ENCODE results near the gene HYAL2. TPM values are rescaled to one million over a fixed set of nuclear protein-coding genes. Genes with fewer than 3 reads are reported as not detected.

HYAL2 gene
- total and polyA plus RNA-seq, 2 of the 8 experiments (the other 6 are each of a cell fraction or from before 2014, with no cell fraction given), result 51.9 to 176 TPM

DNA sequence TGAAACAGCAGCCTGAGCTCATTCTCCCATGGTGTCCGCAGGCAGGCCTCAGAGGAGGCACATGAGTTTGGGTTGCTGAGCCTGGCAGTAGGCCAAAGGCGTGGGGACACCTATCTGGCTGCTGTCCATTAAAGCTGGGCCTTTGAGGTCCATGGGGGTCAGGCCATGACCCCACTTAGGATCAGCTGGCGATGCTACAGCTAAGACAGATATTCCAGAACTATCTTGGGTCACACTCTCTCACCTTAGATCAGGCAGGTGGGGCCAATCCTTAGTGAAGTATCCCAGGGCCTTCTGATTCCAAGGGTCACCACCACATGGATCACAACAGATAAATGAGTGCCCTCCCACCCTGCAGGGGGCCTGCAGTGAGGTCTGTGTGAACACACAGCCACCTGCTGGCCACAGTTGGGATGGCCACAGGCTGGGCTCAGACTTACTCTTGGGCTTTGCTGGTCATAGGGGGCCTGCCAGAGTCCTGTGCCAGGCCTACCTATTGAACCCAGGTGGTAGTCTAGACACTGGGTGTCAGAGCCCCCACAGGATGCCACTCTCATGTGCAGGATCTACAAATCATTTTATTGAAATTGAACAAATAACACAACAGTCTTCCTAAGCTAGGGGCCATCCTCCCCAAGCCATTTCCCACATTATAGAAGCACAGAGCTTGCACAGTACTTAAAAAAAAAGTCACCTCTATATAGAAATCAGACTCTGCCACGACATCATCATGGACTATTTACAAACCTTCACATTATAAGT lies 2.0 kb upstream of the HYAL2 start (continued):
- TF ChIP-seq, protein P1, sequence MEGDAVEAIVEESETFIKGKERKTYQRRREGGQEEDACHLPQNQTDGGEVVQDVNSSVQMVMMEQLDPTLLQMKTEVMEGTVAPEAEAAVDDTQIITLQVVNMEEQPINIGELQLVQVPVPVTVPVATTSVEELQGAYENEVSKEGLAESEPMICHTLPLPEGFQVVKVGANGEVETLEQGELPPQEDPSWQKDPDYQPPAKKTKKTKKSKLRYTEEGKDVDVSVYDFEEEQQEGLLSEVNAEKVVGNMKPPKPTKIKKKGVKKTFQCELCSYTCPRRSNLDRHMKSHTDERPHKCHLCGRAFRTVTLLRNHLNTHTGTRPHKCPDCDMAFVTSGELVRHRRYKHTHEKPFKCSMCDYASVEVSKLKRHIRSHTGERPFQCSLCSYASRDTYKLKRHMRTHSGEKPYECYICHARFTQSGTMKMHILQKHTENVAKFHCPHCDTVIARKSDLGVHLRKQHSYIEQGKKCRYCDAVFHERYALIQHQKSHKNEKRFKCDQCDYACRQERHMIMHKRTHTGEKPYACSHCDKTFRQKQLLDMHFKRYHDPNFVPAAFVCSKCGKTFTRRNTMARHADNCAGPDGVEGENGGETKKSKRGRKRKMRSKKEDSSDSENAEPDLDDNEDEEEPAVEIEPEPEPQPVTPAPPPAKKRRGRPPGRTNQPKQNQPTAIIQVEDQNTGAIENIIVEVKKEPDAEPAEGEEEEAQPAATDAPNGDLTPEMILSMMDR (IDR thresholded peaks at IDR 0.05; ENCODE audit: control extremely low read depth in 1 of 3, insufficient read depth in 1 of 3, low read depth in 1 of 3, low read length in 3 of 3), result peak in 2 of 3 experiments; percentile 96; a peak in 3 of 4 replicates
- TF ChIP-seq SIN3A (conservative IDR thresholded peaks at IDR 0.05 in 1 of 2, IDR thresholded peaks at IDR 0.05 in 1 of 2; ENCODE audit: low read depth in 1 of 2, low read length in 2 of 2), result peak in 1 of 2 experiments; percentile 58; a peak in 1 of 4 replicates
